ENCODE measurements around the gene SAMD4B. TPM values are rescaled to one million over a fixed set of nuclear protein-coding genes. Genes with fewer than 3 reads are reported as not detected.
"Not testable (repeated sequence)": the region's sequence is repeated elsewhere in the genome, so short reads cannot be mapped to it uniquely, and the experiment has no call there.

The SAMD4B gene
- total RNA-seq, 1 experiment from 2014 or later = 122 TPM

GRCh38 chr19:39359026-39359425, 16.8 kb downstream of the SAMD4B start:
- H3K36me3 ChIP-seq (replicated peaks; ENCODE audit: control insufficient read depth, insufficient read depth, low read length) = peaks cover 38% of the 10 kb centered on the region

GRCh38 chr19:39360599-39360998, 18.4 kb downstream of the SAMD4B start:
- Histone ChIP-seq H3K36me3 (replicated peaks; ENCODE audit: control insufficient read depth, insufficient read depth, low read length) (peaks cover 35% of the 10 kb centered on the region), H3K27me3 (ENCODE audit: control insufficient read depth, insufficient read depth, low read length) (no peaks in the 10 kb centered on the region), H3K4me3 (ENCODE audit: insufficient read depth, low read depth, low read length) (no peak overlapping the region)
- no peak for DNase-seq

More at GRCh38 chr19:39359026-39359425, 16.8 kb downstream of the SAMD4B start:
- no peak for DNase-seq
- H3K4me3 ChIP-seq (ENCODE audit: insufficient read depth, low read depth, low read length) = no peak overlapping the region
- no peaks in the 10 kb centered on the region for H3K27me3 ChIP-seq (ENCODE audit: control insufficient read depth, insufficient read depth, low read length)

- Histone ChIP-seq H3K27me3 (ENCODE audit: control insufficient read depth, insufficient read depth, low read length) (no peaks in the 10 kb centered on the region), H3K36me3 (replicated peaks; ENCODE audit: control insufficient read depth, insufficient read depth, low read length) (peaks cover 23% of the 10 kb centered on the region), H3K4me3 (ENCODE audit: insufficient read depth, low read depth, low read length) (no peak overlapping the region)
- no peak for DNase-seq
Observed at GRCh38 chr19:39362682-39363657, 20.7 kb downstream of the SAMD4B start.

- Histone ChIP-seq H3K4me3 (ENCODE audit: insufficient read depth, low read depth, low read length) (no peak overlapping the region), H3K36me3 (replicated peaks; ENCODE audit: control insufficient read depth, insufficient read depth, low read length) (peaks cover 25% of the 10 kb centered on the region), H3K27me3 (ENCODE audit: control insufficient read depth, insufficient read depth, low read length) (no peaks in the 10 kb centered on the region)
- no peak for DNase-seq
Observed at GRCh38 chr19:39363901-39364457, 21.8 kb downstream of the SAMD4B start.

GRCh38 chr19:39365531-39365930, 23.3 kb downstream of the SAMD4B start:
- no peaks in the 10 kb centered on the region for H3K27me3 ChIP-seq (ENCODE audit: control insufficient read depth, insufficient read depth, low read length)
- no peak overlapping the region for H3K4me3 ChIP-seq (ENCODE audit: insufficient read depth, low read depth, low read length)
- DNase-seq = no peak
- peaks cover 31% of the 10 kb centered on the region for H3K36me3 ChIP-seq (replicated peaks; ENCODE audit: control insufficient read depth, insufficient read depth, low read length)

- no peak for DNase-seq
- Histone ChIP-seq H3K36me3 (replicated peaks; ENCODE audit: control insufficient read depth, insufficient read depth, low read length) (peaks cover 32% of the 10 kb centered on the region), H3K4me3 (ENCODE audit: insufficient read depth, low read depth, low read length) (no peak overlapping the region), H3K27me3 (ENCODE audit: control insufficient read depth, insufficient read depth, low read length) (no peaks in the 10 kb centered on the region)
Observed at GRCh38 chr19:39369200-39369599, 27.0 kb downstream of the SAMD4B start.

- Histone ChIP-seq H3K27me3 (ENCODE audit: control insufficient read depth, insufficient read depth, low read length) (no peaks in the 10 kb centered on the region), H3K36me3 (replicated peaks; ENCODE audit: control insufficient read depth, insufficient read depth, low read length) (peaks cover 35% of the 10 kb centered on the region), H3K4me3 (ENCODE audit: insufficient read depth, low read depth, low read length) (no peak overlapping the region)
- no peak for DNase-seq
Observed at GRCh38 chr19:39370735-39371134, 28.5 kb downstream of the SAMD4B start.

- no peaks in the 10 kb centered on the region for H3K27me3 ChIP-seq (ENCODE audit: control insufficient read depth, insufficient read depth, low read length)
- no peak overlapping the region for H3K4me3 ChIP-seq (ENCODE audit: insufficient read depth, low read depth, low read length)
- H3K36me3 ChIP-seq (replicated peaks; ENCODE audit: control insufficient read depth, insufficient read depth, low read length) = peaks cover 46% of the 10 kb centered on the region
- DNase-seq = no peak
Observed at GRCh38 chr19:39372047-39372802, 30.0 kb downstream of the SAMD4B start.

GRCh38 chr19:39372941-39373340, 30.7 kb downstream of the SAMD4B start:
- DNase-seq = no peak
- H3K36me3 ChIP-seq (replicated peaks; ENCODE audit: control insufficient read depth, insufficient read depth, low read length) = peaks cover 52% of the 10 kb centered on the region
- H3K27me3 ChIP-seq (ENCODE audit: control insufficient read depth, insufficient read depth, low read length) = no peaks in the 10 kb centered on the region

GRCh38 chr19:39375929-39376328, 33.7 kb downstream of the SAMD4B start:
- peak; percentile 34 for DNase-seq
- Histone ChIP-seq H3K36me3 (replicated peaks; ENCODE audit: control insufficient read depth, insufficient read depth, low read length) (peaks cover 58% of the 10 kb centered on the region), H3K27me3 (ENCODE audit: control insufficient read depth, insufficient read depth, low read length) (no peaks in the 10 kb centered on the region), H3K4me3 (ENCODE audit: insufficient read depth, low read depth, low read length) (no peak overlapping the region)

More at GRCh38 chr19:39372941-39373340, 30.7 kb downstream of the SAMD4B start:
- no peak overlapping the region for H3K4me3 ChIP-seq (ENCODE audit: insufficient read depth, low read depth, low read length)

GRCh38 chr19:39377373-39378362, 35.4 kb downstream of the SAMD4B start:
- H3K4me3 ChIP-seq (ENCODE audit: insufficient read depth, low read depth, low read length) = no peak overlapping the region
- H3K27me3 ChIP-seq (ENCODE audit: control insufficient read depth, insufficient read depth, low read length) = no peaks in the 10 kb centered on the region
- peak; percentile 29 for DNase-seq
- peaks cover 64% of the 10 kb centered on the region for H3K36me3 ChIP-seq (replicated peaks; ENCODE audit: control insufficient read depth, insufficient read depth, low read length)

- H3K27me3 ChIP-seq (ENCODE audit: control insufficient read depth, insufficient read depth, low read length) = not testable (repeated sequence)
- H3K36me3 ChIP-seq (replicated peaks; ENCODE audit: control insufficient read depth, insufficient read depth, low read length) = peaks cover 68% of the 10 kb centered on the region
Observed at GRCh38 chr19:39379366-39379765, 37.1 kb downstream of the SAMD4B start.

GRCh38 chr19:39379865-39380396, 37.7 kb downstream of the SAMD4B start:
- Histone ChIP-seq H3K27me3 (ENCODE audit: control insufficient read depth, insufficient read depth, low read length) (no peaks in the 10 kb centered on the region), H3K36me3 (replicated peaks; ENCODE audit: control insufficient read depth, insufficient read depth, low read length) (peaks cover 67% of the 10 kb centered on the region), H3K4me3 (ENCODE audit: insufficient read depth, low read depth, low read length) (no peak overlapping the region)
- DNase-seq = peak; percentile 33

More at GRCh38 chr19:39379366-39379765, 37.1 kb downstream of the SAMD4B start:
- not testable (repeated sequence) for DNase-seq; H3K4me3 ChIP-seq (ENCODE audit: insufficient read depth, low read depth, low read length)

Measured in H7 (cell line).